ENCODE data around the gene NECAB2. TPM values are rescaled to one million over a fixed set of nuclear protein-coding genes. Genes with fewer than 3 reads are reported as not detected.

The NECAB2 gene
- total and polyA plus RNA-seq, 3 experiments from 2014 or later = not detected

DNA sequence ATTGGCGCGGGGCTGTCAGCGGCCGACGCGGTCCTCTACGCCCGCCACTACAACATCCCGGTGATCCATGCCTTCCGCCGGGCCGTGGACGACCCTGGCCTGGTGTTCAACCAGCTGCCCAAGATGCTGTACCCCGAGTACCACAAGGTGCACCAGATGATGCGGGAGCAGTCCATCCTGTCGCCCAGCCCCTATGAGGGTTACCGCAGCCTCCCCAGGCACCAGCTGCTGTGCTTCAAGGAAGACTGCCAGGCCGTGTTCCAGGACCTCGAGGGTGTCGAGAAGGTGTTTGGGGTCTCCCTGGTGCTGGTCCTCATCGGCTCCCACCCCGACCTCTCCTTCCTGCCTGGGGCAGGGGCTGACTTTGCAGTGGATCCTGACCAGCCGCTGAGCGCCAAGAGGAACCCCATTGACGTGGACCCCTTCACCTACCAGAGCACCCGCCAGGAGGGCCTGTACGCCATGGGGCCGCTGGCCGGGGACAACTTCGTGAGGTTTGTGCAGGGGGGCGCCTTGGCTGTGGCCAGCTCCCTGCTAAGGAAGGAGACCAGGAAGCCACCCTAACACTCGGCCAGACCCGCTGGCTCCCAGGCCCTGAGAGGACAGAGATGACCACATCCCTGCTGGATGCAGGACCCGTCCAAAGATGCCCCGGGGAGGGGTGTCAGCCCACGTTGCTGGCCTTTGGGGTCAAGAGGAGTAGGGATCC is 2.4 kb upstream of the NECAB2 start:
- ChIA-PET CTCF (no interaction called here), POLR2A (no interaction called here)
- Mint-ChIP-seq H3K27me3 (peaks cover 10 to 17% of the 10 kb centered on the region in 2 donors), H3K9me3 (no peaks in the 10 kb centered on the region), H3K36me3 (no peaks in the 10 kb centered on the region), H3K4me1 (peaks cover 2 to 7% (median 5%) of the 10 kb centered on the region in 3 donors), H3K27ac (no peak overlapping the region), H3K4me3 (no peak overlapping the region)
- Histone ChIP-seq H3K27ac (ENCODE audit: low read depth, low read length) (no peak overlapping the region), H3K36me3 (ENCODE audit: insufficient read depth, low read length) (no peaks in the 10 kb centered on the region), H3K4me3 (ENCODE audit: low read length) (no peak overlapping the region), H3K27me3 (ENCODE audit: insufficient read depth, low read length, poor library complexity, severe bottlenecking) (no peaks in the 10 kb centered on the region), H3K4me1 (ENCODE audit: insufficient read depth, low read length) (no peaks in the 10 kb centered on the region), H3K9me3 (ENCODE audit: low read length) (no peaks in the 10 kb centered on the region)
- peak in 1 of 5 donors; percentile 44 for DNase-seq

DNA sequence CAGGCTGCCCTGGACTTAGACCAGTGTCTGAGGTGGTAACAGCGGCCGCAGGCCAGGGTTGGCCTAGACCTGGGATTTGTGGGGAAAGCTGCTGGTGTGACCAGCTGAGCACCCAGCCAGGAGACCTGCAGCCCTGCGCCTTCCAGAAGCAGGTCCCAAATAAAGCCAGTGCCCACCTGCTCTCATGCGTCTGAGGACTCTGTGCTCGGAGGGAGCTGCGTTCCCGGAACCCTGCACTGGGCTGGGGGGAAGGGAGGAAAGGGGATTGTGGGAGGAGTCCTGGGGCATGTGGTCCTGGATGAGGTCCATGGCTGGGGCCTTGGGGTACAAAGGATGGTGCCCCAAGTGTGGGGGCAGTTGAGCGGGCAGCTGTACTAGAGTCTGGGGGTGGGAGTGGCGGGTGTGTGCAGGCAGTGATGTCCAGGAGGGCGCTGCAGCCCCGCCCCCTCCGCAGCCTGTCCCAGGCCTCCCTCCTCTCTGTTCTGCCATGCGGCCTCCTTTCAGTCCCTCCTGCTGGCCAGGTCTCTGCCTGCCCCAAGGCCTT is 1.8 kb upstream of the NECAB2 start:
- H3K27ac ChIP-seq (ENCODE audit: low read depth, low read length) = no peak overlapping the region
- no peaks in the 10 kb centered on the region for H3K36me3 Mint-ChIP-seq

DNA sequence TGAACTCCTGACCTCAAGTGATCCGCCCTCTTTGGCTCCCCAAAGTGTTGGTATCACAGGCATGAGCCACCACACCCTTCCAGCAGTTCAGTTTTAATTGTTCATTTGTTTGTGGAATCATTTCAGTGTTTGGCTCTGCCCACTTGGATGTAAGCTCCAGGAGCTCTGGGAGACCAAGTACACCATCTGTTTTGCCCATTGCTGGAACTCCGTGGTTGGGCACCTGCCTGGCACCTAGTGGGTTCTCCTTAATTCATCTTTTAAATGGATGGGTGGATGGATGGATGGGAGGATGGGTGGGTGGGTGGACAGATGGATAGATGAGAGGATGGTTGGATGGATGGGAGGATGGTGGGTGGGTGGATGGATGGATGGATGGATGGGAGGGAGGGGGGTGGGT is 953 bp upstream of the NECAB2 start:
- DNase-seq = peak in 1 of 5 donors; percentile 17
- Histone ChIP-seq H3K4me1 (ENCODE audit: insufficient read depth, low read length) (no peaks in the 10 kb centered on the region), H3K36me3 (ENCODE audit: insufficient read depth, low read length) (no peaks in the 10 kb centered on the region), H3K9me3 (ENCODE audit: low read length) (no peaks in the 10 kb centered on the region), H3K27ac (ENCODE audit: low read depth, low read length) (no peak overlapping the region), H3K4me3 (ENCODE audit: low read length) (no peak overlapping the region), H3K27me3 (ENCODE audit: insufficient read depth, low read length, poor library complexity, severe bottlenecking) (no peaks in the 10 kb centered on the region)
- Mint-ChIP-seq H3K36me3 (no peaks in the 10 kb centered on the region), H3K9me3 (no peaks in the 10 kb centered on the region), H3K27me3 (peaks cover 11 to 17% of the 10 kb centered on the region in 2 donors), H3K27ac (no peak overlapping the region), H3K4me3 (no peak overlapping the region), H3K4me1 (peaks cover 2 to 7% (median 5%) of the 10 kb centered on the region in 3 donors)
- ChIA-PET CTCF (no interaction called here), POLR2A (no interaction called here)

More for the DNA sequence above, 1.8 kb upstream of the NECAB2 start:
- ChIA-PET POLR2A (no interaction called here), CTCF (no interaction called here)
- Histone ChIP-seq H3K36me3 (ENCODE audit: insufficient read depth, low read length) (no peaks in the 10 kb centered on the region), H3K27me3 (ENCODE audit: insufficient read depth, low read length, poor library complexity, severe bottlenecking) (no peaks in the 10 kb centered on the region), H3K9me3 (ENCODE audit: low read length) (no peaks in the 10 kb centered on the region), H3K4me3 (ENCODE audit: low read length) (no peak overlapping the region), H3K4me1 (ENCODE audit: insufficient read depth, low read length) (no peaks in the 10 kb centered on the region)
- peaks cover 2 to 7% (median 5%) of the 10 kb centered on the region in 3 donors for H3K4me1 Mint-ChIP-seq
- H3K4me3 Mint-ChIP-seq = no peak overlapping the region
- no peak overlapping the region for H3K27ac Mint-ChIP-seq
- no peaks in the 10 kb centered on the region for H3K9me3 Mint-ChIP-seq
- DNase-seq = peak in 1 of 5 donors; percentile 20
- peaks cover 10 to 17% of the 10 kb centered on the region in 2 donors for H3K27me3 Mint-ChIP-seq

DNA sequence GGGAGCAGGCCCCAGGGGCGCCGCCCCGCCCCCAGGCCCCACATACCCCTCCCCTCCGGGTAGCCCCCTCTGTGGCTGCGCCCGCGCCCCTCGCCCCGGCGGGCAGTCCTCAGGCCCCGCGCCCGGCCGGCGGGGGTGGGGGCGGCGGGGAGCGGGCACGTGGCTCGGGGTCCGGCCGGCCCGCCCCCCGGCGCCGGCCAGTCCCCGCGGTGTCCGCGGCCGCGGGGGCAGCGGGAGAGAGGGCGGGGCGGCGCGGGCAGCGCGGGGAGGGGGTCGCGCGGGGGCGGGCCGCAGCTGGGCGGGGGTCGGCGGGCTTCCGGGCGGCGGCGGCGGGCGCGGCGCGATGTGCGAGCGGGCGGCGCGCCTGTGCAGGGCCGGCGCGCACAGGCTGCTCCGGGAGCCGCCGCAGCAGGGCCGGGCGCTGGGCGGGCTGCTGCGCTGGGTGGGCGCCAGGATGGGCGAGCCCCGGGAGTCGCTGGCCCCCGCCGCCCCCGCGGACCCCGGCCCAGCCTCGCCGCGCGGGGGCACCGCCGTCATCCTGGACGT is 335 bp downstream of the NECAB2 start:
- ChIA-PET CTCF (no interaction called here), POLR2A (no interaction called here)
- no peaks in the 10 kb centered on the region for H3K4me1 ChIP-seq (ENCODE audit: insufficient read depth, low read length)
- DNase-seq = peak in 1 of 5 donors; percentile 16
- Mint-ChIP-seq H3K36me3 (no peaks in the 10 kb centered on the region), H3K9me3 (no peaks in the 10 kb centered on the region), H3K27me3 (peaks cover 14 to 17% of the 10 kb centered on the region in 2 donors), H3K4me3 (no peak overlapping the region), H3K27ac (no peak overlapping the region), H3K4me1 (peaks cover 2 to 7% (median 5%) of the 10 kb centered on the region in 3 donors)
- H3K36me3 ChIP-seq (ENCODE audit: insufficient read depth, low read length) = no peaks in the 10 kb centered on the region
- H3K9me3 ChIP-seq (ENCODE audit: low read length) = no peaks in the 10 kb centered on the region
- no peak overlapping the region for H3K4me3 ChIP-seq (ENCODE audit: low read length)
- H3K27me3 ChIP-seq (ENCODE audit: insufficient read depth, low read length, poor library complexity, severe bottlenecking) = no peaks in the 10 kb centered on the region
- H3K27ac ChIP-seq (ENCODE audit: low read depth, low read length) = no peak overlapping the region

DNA sequence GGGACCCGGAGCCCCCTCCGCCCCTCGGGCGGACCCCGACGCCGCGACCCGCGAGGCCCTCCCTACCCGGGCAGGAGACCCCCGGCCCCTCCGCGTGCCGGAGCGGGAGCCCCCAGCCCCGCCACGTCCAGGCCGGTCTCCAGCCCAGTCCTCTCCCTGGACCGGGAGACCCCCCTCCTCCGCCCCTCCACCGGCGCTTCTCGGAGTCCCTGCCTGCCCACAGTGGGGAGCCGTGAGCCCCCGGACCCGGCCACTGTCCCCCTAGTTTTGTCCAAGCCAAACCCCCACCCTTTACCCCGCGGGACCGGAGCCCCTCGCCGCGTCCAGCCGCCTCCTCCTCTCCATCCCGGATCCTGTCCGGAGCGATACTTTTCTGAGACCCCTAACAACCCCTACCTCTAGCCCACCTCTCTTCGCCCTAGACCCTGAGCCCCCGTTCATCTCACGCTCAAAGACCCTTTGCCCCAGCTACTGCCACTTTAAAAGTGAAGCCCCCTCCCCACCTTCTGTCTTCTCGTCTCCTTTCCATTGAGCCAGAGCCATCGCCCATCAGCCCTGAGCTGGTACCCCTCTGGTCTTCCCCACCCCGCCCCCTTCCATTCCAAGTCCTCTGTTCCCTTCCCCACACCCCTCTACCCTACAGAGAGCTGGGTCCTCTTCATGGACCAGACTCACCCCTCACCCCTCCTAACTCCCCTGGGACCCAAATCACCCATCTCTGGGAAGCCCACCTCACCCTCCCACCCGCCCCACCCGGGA is 1.0 kb downstream of the NECAB2 start:
- Histone ChIP-seq H3K27me3 (ENCODE audit: insufficient read depth, low read length, poor library complexity, severe bottlenecking) (no peaks in the 10 kb centered on the region), H3K4me3 (ENCODE audit: low read length) (no peak overlapping the region), H3K9me3 (ENCODE audit: low read length) (no peaks in the 10 kb centered on the region), H3K4me1 (ENCODE audit: insufficient read depth, low read length) (no peaks in the 10 kb centered on the region), H3K36me3 (ENCODE audit: insufficient read depth, low read length) (no peaks in the 10 kb centered on the region), H3K27ac (ENCODE audit: low read depth, low read length) (no peak overlapping the region)
- CTCF ChIA-PET = interaction anchor here (1.1 kb wide), 1 partner anchor 12 kb away, joined by 3 read pairs; no protein-coding TSS in a partner anchor
- Mint-ChIP-seq H3K27me3 (peaks cover 14 to 17% of the 10 kb centered on the region in 2 donors), H3K27ac (no peak overlapping the region), H3K4me1 (peaks cover 2 to 7% (median 5%) of the 10 kb centered on the region in 3 donors), H3K36me3 (no peaks in the 10 kb centered on the region), H3K9me3 (no peaks in the 10 kb centered on the region), H3K4me3 (peak overlapping the region in 1 of 7 donors; percentile 66)
- POLR2A ChIA-PET = no interaction called here
- peak in 1 of 5 donors; percentile 41 for DNase-seq

DNA sequence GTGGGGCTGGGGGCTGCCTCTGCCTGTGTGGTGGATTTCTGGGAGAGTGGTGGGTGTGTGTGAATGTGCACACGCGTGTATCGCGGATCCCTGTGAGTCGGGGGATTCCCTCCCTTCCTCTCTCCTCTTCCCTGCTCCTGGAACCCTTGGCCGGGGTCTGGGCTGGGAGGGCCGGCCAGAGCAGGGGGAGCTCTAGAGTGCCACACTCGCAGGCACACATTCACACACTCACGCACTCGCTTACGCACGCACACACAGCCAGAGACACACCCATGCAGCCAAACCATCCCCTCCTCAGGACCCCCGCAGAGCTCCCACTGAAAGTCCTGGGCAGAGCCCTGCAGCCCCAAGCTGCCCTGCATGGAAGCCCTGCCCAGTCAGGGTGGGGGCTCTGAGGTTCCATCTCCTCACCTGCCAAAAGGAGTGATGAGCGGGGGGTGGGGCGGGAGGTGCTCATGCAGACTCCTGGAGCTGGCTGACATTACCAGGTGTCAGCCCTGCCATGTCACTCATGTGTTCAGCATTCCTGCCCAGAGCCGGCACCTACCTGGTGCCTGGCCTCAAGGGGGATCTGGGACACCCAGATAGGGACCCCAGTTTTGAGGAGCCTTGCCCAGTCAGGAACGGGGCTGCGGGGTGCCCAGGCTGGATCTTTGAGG is 1.9 kb downstream of the NECAB2 start:
- peaks cover 14 to 17% of the 10 kb centered on the region in 2 donors for H3K27me3 Mint-ChIP-seq
- no peak overlapping the region for H3K27ac Mint-ChIP-seq
- POLR2A ChIA-PET = no interaction called here
- Histone ChIP-seq H3K9me3 (ENCODE audit: low read length) (no peaks in the 10 kb centered on the region), H3K27ac (ENCODE audit: low read depth, low read length) (no peak overlapping the region), H3K36me3 (ENCODE audit: insufficient read depth, low read length) (no peaks in the 10 kb centered on the region), H3K27me3 (ENCODE audit: insufficient read depth, low read length, poor library complexity, severe bottlenecking) (no peaks in the 10 kb centered on the region), H3K4me1 (ENCODE audit: insufficient read depth, low read length) (no peaks in the 10 kb centered on the region), H3K4me3 (ENCODE audit: low read length) (no peak overlapping the region)
- H3K4me1 Mint-ChIP-seq = peaks cover 2 to 7% (median 5%) of the 10 kb centered on the region in 3 donors
- H3K4me3 Mint-ChIP-seq = peak overlapping the region in 1 of 7 donors; percentile 46
- no peaks in the 10 kb centered on the region for H3K36me3 Mint-ChIP-seq
- H3K9me3 Mint-ChIP-seq = no peaks in the 10 kb centered on the region
- CTCF ChIA-PET = interaction anchor here (1.1 kb wide), 1 partner anchor 13 kb away, joined by 3 read pairs; no protein-coding TSS in a partner anchor
- no peak for DNase-seq

DNA sequence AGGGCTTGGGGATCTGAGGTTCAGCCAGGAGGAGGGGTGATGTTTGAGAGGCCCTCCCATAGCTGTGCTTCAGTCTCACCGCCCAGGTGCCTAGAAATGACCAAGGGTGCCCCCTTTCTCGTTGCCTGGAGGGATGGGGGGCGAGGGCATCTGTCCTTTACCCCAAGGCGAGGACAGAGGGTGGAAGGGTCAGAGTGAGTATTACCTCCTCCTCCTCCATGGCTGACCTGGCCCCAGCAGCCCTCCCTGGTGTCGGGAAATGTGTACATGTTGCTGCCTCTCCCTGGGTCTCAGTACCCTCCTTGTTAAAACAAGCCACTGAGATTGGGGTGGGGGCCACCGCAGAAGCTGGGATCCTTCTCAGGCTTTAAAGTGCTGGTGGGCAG is 2.4 kb downstream of the NECAB2 start:
- Histone ChIP-seq H3K36me3 (ENCODE audit: insufficient read depth, low read length) (no peaks in the 10 kb centered on the region), H3K27ac (ENCODE audit: low read depth, low read length) (no peak overlapping the region), H3K4me1 (ENCODE audit: insufficient read depth, low read length) (no peaks in the 10 kb centered on the region), H3K4me3 (ENCODE audit: low read length) (no peak overlapping the region), H3K9me3 (ENCODE audit: low read length) (no peaks in the 10 kb centered on the region), H3K27me3 (ENCODE audit: insufficient read depth, low read length, poor library complexity, severe bottlenecking) (no peaks in the 10 kb centered on the region)
- peaks cover 2 to 7% (median 5%) of the 10 kb centered on the region in 3 donors for H3K4me1 Mint-ChIP-seq
- no peak for DNase-seq
- H3K27ac Mint-ChIP-seq = no peak overlapping the region
- H3K36me3 Mint-ChIP-seq = no peaks in the 10 kb centered on the region
- no peaks in the 10 kb centered on the region for H3K9me3 Mint-ChIP-seq
- ChIA-PET POLR2A (no interaction called here), CTCF (no interaction called here)
- H3K4me3 Mint-ChIP-seq = no peak overlapping the region
- peaks cover 14 to 17% of the 10 kb centered on the region in 2 donors for H3K27me3 Mint-ChIP-seq

All from CD8-positive, alpha-beta memory T cell (primary cell).